GM12878 (cell line): ENCODE data around the gene CARD11. TPM values are rescaled to one million over a fixed set of nuclear protein-coding genes. Genes with fewer than 3 reads are reported as not detected.

Experiments
- ATAC-seq: fragments of 200-7000 bp; cut with Tn5 transposase; 3 replicates; pipeline ENCODE4 v1.9.1; 2020; ENCODE audit warnings: mild to moderate bottlenecking, moderate library complexity
- BruUV-seq: library from RNA; stranded (reverse); fragments of 400-500 nt; replicated peaks from 2 replicates; lab custom pipeline; 2021; lab: Mats Ljungman, UMichigan
- CTCF ChIA-PET: fragments of 300-600 bp; sonication (Branson Sonifier 250); formaldehyde crosslinking; extraction: SDS; loops from one replicate; lab custom pipeline; 2021; ENCODE audit warnings: inconsistent platforms; lab: Yijun Ruan, JAX
- POLR2A ChIA-PET: fragments of 350-600 bp; formaldehyde crosslinking; extraction: SDS; loops from one replicate; lab custom pipeline; 2021; ENCODE audit warnings: inconsistent platforms; lab: Charles Lee
- RAD21 ChIA-PET: fragments of 300-600 bp; sonication (Branson Sonifier 250); formaldehyde crosslinking; loops from one replicate; lab custom pipeline; 2023; ENCODE audit warnings: antibody characterized with exemption; ENCODE audit not compliant: unreplicated experiment; lab: Charles Lee
- SMC1A ChIA-PET: fragments of 300-600 bp; sonication (Branson Sonifier 250); formaldehyde crosslinking; loops from one replicate; lab custom pipeline; 2023; ENCODE audit not compliant: unreplicated experiment, uncharacterized antibody; lab: Charles Lee
- DNase-seq: peaks from one replicate; pipeline ENCODE4 v3.0.0-alpha.2; 2011; ENCODE audit warnings: low read depth, low spot score
- FAIRE-seq: peaks from 3 replicates; lab custom pipeline; 2011; peaks lifted over from hg19 to GRCh38; lab: Jason Lieb, UNC
- H2AFZ ChIP-seq: 2 replicates; pipeline ENCODE4 v1.6.0; 2011; ENCODE audit warnings: low read depth, low read length, control low read depth; ENCODE audit not compliant: control insufficient read depth
- H3K27ac ChIP-seq: 2 replicates; pipeline ENCODE4 v1.5.1; 2011; ENCODE audit warnings: control low read depth; ENCODE audit not compliant: control insufficient read depth, insufficient read depth
- H3K27me3 ChIP-seq, 2 experiments: replicated peaks in 1 of 2; 2 replicates each; pipeline versions ENCODE4 v1.6.0 to v1.6.1; 2011; ENCODE audit warnings: low read length in 1 of 2; ENCODE audit not compliant: control insufficient read depth in 2 of 2, insufficient read depth in 2 of 2
- H3K36me3 ChIP-seq, 2 experiments: 2 replicates each; pipeline ENCODE4 v1.5.1; 2011; ENCODE audit warnings: low read length in 1 of 2; ENCODE audit not compliant: control insufficient read depth in 2 of 2, insufficient read depth in 2 of 2
- H3K4me1 ChIP-seq: 2 replicates; pipeline ENCODE4 v1.6.1; 2011; ENCODE audit warnings: mild to moderate bottlenecking, low read length, moderate library complexity, mixed read lengths; ENCODE audit not compliant: control insufficient read depth, insufficient read depth
- H3K4me2 ChIP-seq: 2 replicates; pipeline ENCODE4 v1.6.0; 2011; ENCODE audit warnings: control low read depth; ENCODE audit not compliant: control insufficient read depth, insufficient read depth
- H3K4me3 ChIP-seq: fragments of 200-600 bp; sonication (generic); 2 replicates; pipeline ENCODE4 v1.5.1; 2016
- H3K79me2 ChIP-seq: 2 replicates; pipeline ENCODE4 v1.6.0; 2011; ENCODE audit warnings: low read length; ENCODE audit not compliant: control insufficient read depth, insufficient read depth
- H3K9ac ChIP-seq: 2 replicates; pipeline ENCODE4 v1.8.0; 2011; ENCODE audit warnings: low read length, control low read depth, mixed read lengths; ENCODE audit not compliant: control insufficient read depth, insufficient read depth
- H3K9me3 ChIP-seq: replicated peaks from 3 replicates; pipeline ENCODE4 v1.5.1; 2011; ENCODE audit warnings: mild to moderate bottlenecking, low read length; ENCODE audit not compliant: control insufficient read depth, insufficient read depth
- H4K20me1 ChIP-seq: 2 replicates; pipeline ENCODE4 v1.6.0; 2011; ENCODE audit not compliant: control insufficient read depth, insufficient read depth
- BACH1 ChIP-seq: fragments of 450-650 bp; IDR thresholded peaks from 2 replicates; pipeline ENCODE4 v1.6.1; 2017; ENCODE audit warnings: mild to moderate bottlenecking, borderline replicate concordance
- BMI1 ChIP-seq: fragments of 450-650 bp; IDR thresholded peaks from 2 replicates; pipeline ENCODE4 v1.6.1; 2016; ENCODE audit warnings: mild to moderate bottlenecking, moderate library complexity, borderline replicate concordance
- BRCA1 ChIP-seq: IDR thresholded peaks from 2 replicates; pipeline ENCODE4 v1.6.1; 2011; ENCODE audit warnings: low read depth, low read length, improper control_type of control experiment
- EED ChIP-seq: sonication (generic); IDR thresholded peaks from 2 replicates; pipeline ENCODE4 v1.6.1; 2016; ENCODE audit warnings: antibody characterized with exemption, low read depth
- NR2C2 ChIP-seq: IDR thresholded peaks from 2 replicates; pipeline ENCODE4 v1.6.1; 2011; ENCODE audit warnings: borderline replicate concordance, low read depth; ENCODE audit not compliant: control insufficient read depth, insufficient read length
- PKNOX1 ChIP-seq: fragments of 450-650 bp; IDR thresholded peaks from 2 replicates; pipeline ENCODE4 v1.6.1; 2016; ENCODE audit warnings: mild to moderate bottlenecking
- SMAD5 ChIP-seq: IDR thresholded peaks from 2 replicates; pipeline ENCODE4 v1.6.1; 2016; ENCODE audit warnings: antibody characterized with exemption, low read depth
- STAT3 ChIP-seq: IDR thresholded peaks from 2 replicates; pipeline ENCODE4 v1.6.1; 2011; ENCODE audit warnings: low read depth, low read length, improper control_type of control experiment
- TAF1 ChIP-seq: IDR thresholded peaks from 2 replicates; pipeline ENCODE4 v1.6.1; 2011; ENCODE audit warnings: mild to moderate bottlenecking, low read depth, low read length, borderline replicate concordance
- ZBED1 ChIP-seq: IDR thresholded peaks from 2 replicates; pipeline ENCODE4 v1.6.1; 2016; ENCODE audit warnings: borderline replicate concordance
- ZNF687 ChIP-seq: fragments of 450-650 bp; IDR thresholded peaks from 2 replicates; pipeline ENCODE4 v1.6.1; 2017; ENCODE audit warnings: mild to moderate bottlenecking, moderate library complexity
- WGBS: methylation state at CpG from one replicate; pipeline ENCODE4 v1.1.6; 2016; ENCODE audit warnings: low lambda C conversion rate; ENCODE audit not compliant: insufficient replicate concordance, insufficient coverage; ENCODE audit errors: missing lambda C conversion rate; 5-methylcytosine and 5-hydroxymethylcytosine counted together
- in situ Hi-C: fragments of 300-500 bp; cut with MboI; formaldehyde crosslinking; loops from 9 replicates; pipeline ENCODE4 v1.14.3; 2018; ENCODE audit warnings: mixed read lengths
- intact Hi-C: fragments of 100-400 bp; cut with micrococcal nuclease; formaldehyde crosslinking; loops from one replicate; pipeline ENCODE4 v1.14.2; 2022; ENCODE audit not compliant: unreplicated experiment
- polyA plus RNA-seq, 11 experiments: library from polyadenylated mRNA; depleted of rRNA in 4 of 11; unstranded in 6 of 11; stranded (reverse) in 5 of 11; fragments of >200 nt; fragmentation: Nextera tagmentation in 4 of 11; fragmentation: Illumina TruSeq in 1 of 11; extraction: Ambion mirVana in 4 of 11; extraction: Trizol in 1 of 11; gene quantifications; 1 replicate in 1 of 11; 2 replicates in 10 of 11; pipeline versions ENCODE4 v1.2.1 to v1.2.3, GENCODE V29; 2011 to 2016; ENCODE audit warnings: inconsistent platforms in 2 of 11, missing spikeins in 2 of 11, low read depth in 1 of 11
- total RNA-seq, 4 experiments: library from RNA; depleted of rRNA in 3 of 4; stranded (reverse); fragments of >200 nt in 3 of 4; fragmentation: Illumina TruSeq in 1 of 4; extraction: Trizol in 1 of 4; gene quantifications; 2 replicates each; pipeline versions ENCODE4 v1.2.1 to v1.2.3, GENCODE V29; 2013 to 2021

CARD11 gene
- total and polyA plus RNA-seq, 10 of the 15 experiments (the other 5 are each of a cell fraction or from before 2014, with no cell fraction given): 0.27 to 72.0 (median 28.4) TPM

- SMC1A ChIA-PET: no interaction called here
- Histone ChIP-seq H4K20me1 (no peaks in the 10 kb centered on the region; the same call in 1 of the 2 replicates), H3K36me3 (no peaks in the 10 kb centered on the region), H3K79me2 (no peaks in the 10 kb centered on the region), H3K9me3 (no peaks in the 10 kb centered on the region), H3K4me2 (no peak overlapping the region), H3K27me3 (no peaks in the 10 kb centered on the region), H3K4me3 (no peak overlapping the region), H3K9ac (no peak overlapping the region), H3K27ac (no peak overlapping the region), H3K4me1 (peaks cover 4% of the 10 kb centered on the region; the same call in 1 of the 2 replicates), H2AFZ (no peak overlapping the region)
- in situ Hi-C loops: no loop called here
- no peak for TF ChIP-seq EED
- no peak for TF ChIP-seq STAT3
- no peak for TF ChIP-seq BMI1
- no peak for TF ChIP-seq NR2C2
- CTCF ChIA-PET: interaction anchor here (0.7 kb wide), 1 partner anchor 1113 kb away, joined by 3 read pairs; no protein-coding TSS in a partner anchor
- RAD21 ChIA-PET: no interaction called here
- POLR2A ChIA-PET: no interaction called here
- no TSS peak for BruUV-seq
- ATAC-seq (no peak), FAIRE-seq (no peak), DNase-seq (no peak)
- intact Hi-C loops: no loop called here
- 58% methylated on average over 10 of the region's 10 CpGs for WGBS
These were observed 170.5 kb downstream of the CARD11 start for GRCh38 chr7:2873146-2873545.

DNA sequence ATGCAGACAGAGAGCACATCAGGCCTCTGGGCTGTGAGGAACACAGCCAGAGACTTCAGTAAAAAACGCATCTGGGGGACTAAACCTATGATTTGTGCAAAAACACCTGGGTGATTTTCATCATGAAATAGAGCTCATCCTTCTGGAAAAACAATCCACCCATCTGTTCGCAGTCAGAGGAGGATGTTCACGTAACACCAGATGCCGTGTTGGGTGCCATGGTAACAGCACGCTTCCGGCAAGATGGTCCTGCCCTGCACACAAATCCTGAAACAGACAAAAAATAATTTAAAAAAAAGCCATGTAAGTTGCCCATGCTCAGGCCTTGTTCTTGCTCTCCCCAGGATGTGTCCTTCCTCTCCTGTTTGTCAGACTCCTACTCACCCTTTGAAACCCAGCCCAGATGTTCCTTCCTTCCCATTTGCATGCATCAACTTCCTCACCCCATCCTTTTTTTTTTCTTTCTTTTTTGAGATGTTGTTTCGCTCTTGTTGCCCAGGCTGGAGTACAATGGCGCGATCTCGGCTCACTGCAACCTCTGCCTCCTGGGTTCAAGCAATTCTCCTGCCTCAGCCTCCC, 171.3 kb downstream of the CARD11 start:
- no peak overlapping the region for H2AFZ ChIP-seq
- FAIRE-seq (no peak), DNase-seq (no peak), ATAC-seq (no peak)
- ChIA-PET RAD21 (no interaction called here), SMC1A (no interaction called here), POLR2A (no interaction called here), CTCF (interaction anchor here (0.7 kb wide), 1 partner anchor 1112 kb away, joined by 3 read pairs; no protein-coding TSS in a partner anchor)
- WGBS: 62% methylated on average over 7 of the region's 10 CpGs
- no peak overlapping the region for H3K4me3 ChIP-seq
- no peaks in the 10 kb centered on the region for H3K27me3 ChIP-seq
- H3K27ac ChIP-seq: no peak overlapping the region
- H4K20me1 ChIP-seq: no peaks in the 10 kb centered on the region; the same call in 1 of the 2 replicates
- H3K9me3 ChIP-seq: no peaks in the 10 kb centered on the region
- intact Hi-C loops: no loop called here
- H3K9ac ChIP-seq: no peak overlapping the region
- in situ Hi-C loops: no loop called here
- no peaks in the 10 kb centered on the region for H3K79me2 ChIP-seq
- no peaks in the 10 kb centered on the region for H3K36me3 ChIP-seq
- BruUV-seq: no TSS peak
- H3K4me2 ChIP-seq: no peak overlapping the region
- H3K4me1 ChIP-seq: peaks cover 4% of the 10 kb centered on the region; the same call in 1 of the 2 replicates
- TF ChIP-seq PKNOX1: no peak
- no peak for TF ChIP-seq SMAD5
- no peak for TF ChIP-seq BACH1
- TF ChIP-seq TAF1: no peak
- no peak for TF ChIP-seq BRCA1
- TF ChIP-seq ZBED1: no peak
- no peak for TF ChIP-seq ZNF687
